KOPT-K1 (cell line): ENCODE measurements around the gene MYL11.

Experiments used
- H3K27ac ChIP-seq: fragments of 200-600 bp; sonication (generic); 2 replicates; pipeline ENCODE4 v1.5.1; 2016; ENCODE audit warnings: antibody characterized with exemption, mild to moderate bottlenecking, low read depth, low read length; ENCODE audit not compliant: poor library complexity, severe bottlenecking
- H3K36me3 ChIP-seq: fragments of 200-600 bp; sonication (generic); 2 replicates; pipeline ENCODE4 v1.5.1; 2017; ENCODE audit warnings: antibody characterized with exemption, mild to moderate bottlenecking, low read length, moderate library complexity; ENCODE audit not compliant: insufficient read depth
- H3K9me3 ChIP-seq: fragments of 200-600 bp; sonication (generic); 2 replicates; pipeline ENCODE4 v1.5.1; 2017; ENCODE audit warnings: antibody characterized with exemption, low read length, mild to moderate bottlenecking; ENCODE audit not compliant: insufficient read depth, poor library complexity, severe bottlenecking

Gene MYL11

DNA sequence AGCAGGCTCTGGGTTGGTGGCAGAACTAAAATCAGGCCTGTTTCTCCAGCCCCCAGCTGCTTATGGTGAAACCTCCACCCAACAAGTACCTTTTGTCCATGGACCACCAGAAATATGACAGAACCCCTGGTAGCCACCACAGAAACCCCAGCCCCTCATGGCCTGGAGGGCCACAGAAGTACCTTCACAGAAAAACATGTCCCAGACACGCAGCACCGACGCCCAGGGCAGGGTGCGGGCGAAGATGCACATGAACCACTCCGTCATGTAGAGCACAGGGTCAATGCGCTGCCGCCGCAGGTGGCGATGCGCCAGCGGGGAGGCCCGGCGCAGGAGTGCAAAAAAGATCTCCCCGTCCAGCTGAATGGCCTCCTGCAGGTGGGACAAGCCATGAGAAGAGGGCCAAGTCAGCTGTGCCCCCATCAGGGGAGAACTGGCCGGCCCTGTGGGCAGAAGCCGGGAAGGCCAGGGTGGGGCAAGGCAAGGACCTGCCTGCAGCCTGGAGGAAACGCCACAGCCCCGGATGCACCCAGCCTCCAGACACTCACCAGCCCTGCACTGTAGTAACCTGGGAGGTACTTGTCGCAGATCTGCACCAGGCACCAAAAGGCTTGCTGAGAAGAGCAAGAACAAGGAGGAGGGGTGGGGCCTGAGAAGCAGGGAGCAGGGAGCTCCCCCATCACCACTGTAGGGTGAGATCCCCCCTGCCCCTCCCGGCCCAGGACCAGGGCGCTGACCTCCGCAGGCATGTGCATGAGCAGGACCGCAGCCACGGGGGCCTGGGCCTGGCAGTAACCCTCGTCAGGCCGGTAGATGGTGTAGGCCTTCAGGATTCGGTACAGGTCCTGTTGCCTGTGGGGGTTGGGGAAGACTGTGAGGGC is 15.4 kb upstream of the MYL11 start:
- H3K27ac ChIP-seq: no peak overlapping the region

GRCh38 chr16:30359871-30360170 is 14.8 kb upstream of the MYL11 start:
- H3K36me3 ChIP-seq: peaks cover 81% of the 10 kb centered on the region
- H3K27ac ChIP-seq: no peak overlapping the region
- H3K9me3 ChIP-seq: no peaks in the 10 kb centered on the region

More for the DNA sequence above, 15.4 kb upstream of the MYL11 start:
- H3K36me3 ChIP-seq: peaks cover 75% of the 10 kb centered on the region
- H3K9me3 ChIP-seq: no peaks in the 10 kb centered on the region

DNA sequence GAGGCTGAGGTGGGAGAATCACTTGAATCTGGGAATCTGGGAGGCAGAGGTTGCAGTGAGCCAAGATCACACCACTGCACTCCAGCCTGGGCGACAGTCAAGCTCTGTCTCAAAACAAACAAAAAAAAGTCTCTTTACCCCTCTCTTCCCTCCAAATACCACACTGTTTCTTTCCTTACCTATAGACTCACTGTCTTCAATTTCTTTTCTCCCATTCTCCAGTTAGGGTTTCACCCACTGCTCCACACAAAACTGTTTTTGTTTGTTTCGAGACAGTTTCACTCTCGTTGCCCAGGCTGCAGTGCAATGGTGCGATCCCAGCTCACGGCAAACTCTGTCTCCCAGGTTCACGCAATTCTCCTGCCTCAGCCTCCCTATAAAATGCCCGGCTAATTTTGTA is 13.4 kb upstream of the MYL11 start:
- H3K36me3 ChIP-seq: peaks cover 94% of the 10 kb centered on the region
- no peak overlapping the region for H3K27ac ChIP-seq
- H3K9me3 ChIP-seq: no peaks in the 10 kb centered on the region

GRCh38 chr16:30365200-30365599 is 9.4 kb upstream of the MYL11 start:
- Histone ChIP-seq H3K27ac (no peak overlapping the region), H3K9me3 (no peaks in the 10 kb centered on the region), H3K36me3 (peaks cover 68% of the 10 kb centered on the region)

DNA sequence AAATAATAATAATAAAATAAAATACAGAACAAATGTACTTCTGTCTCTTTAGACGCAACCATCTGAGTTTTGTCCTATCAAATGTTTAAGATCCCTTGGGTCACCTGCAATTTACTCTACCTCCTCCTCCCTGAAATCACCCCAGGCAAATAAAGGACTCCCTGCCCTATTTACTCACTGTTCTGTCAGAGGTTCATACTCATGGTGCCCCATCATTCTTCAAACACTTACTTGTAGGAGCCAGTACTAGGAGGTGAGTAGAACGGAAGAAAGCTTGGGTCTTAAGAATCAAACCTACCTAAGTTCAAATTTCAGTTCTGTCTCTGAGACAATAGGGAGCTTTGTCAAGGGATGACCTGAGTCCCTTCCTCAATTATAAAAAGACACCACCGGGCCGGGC is 8.1 kb upstream of the MYL11 start:
- Histone ChIP-seq H3K27ac (no peak overlapping the region), H3K36me3 (peaks cover 55% of the 10 kb centered on the region), H3K9me3 (no peaks in the 10 kb centered on the region)

GRCh38 chr16:30367349-30368009 is 7.1 kb upstream of the MYL11 start:
- H3K36me3 ChIP-seq: peaks cover 49% of the 10 kb centered on the region
- peak overlapping the region; percentile 71 for H3K27ac ChIP-seq
- H3K9me3 ChIP-seq: no peaks in the 10 kb centered on the region

DNA sequence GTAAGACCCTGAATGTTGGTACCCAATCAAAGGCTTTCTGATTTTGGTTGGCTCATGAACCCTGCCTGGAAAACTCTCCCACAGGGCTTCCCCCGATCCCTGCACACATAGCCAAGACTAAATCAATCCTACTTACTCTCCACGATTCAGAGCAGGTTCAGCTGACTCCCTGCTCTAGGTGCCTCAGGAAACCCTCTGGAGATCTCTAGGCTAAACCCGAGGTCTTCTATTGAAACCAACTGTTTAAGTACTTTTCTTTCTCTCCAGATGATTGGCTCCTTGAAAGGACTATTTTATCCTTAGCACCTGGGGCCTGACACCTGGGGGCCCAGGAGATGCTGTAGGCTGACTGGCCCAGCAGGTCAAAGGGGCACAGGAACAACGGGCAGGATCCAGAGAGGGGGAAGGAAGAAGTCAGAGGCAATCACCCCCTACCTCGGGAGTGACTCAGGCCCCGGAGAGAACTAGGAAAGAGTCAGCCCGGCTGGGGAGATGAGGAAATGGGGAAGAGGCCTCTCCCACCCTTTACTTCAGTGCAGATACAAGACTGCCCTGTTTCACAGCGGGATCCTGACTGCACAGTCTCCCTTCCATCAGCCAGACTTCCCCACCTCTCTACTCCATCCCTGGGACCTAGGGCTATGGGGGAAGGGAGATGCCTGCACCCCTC is 6.3 kb upstream of the MYL11 start:
- Histone ChIP-seq H3K9me3 (no peaks in the 10 kb centered on the region), H3K36me3 (peaks cover 41% of the 10 kb centered on the region), H3K27ac (peak overlapping the region; percentile 71)

DNA sequence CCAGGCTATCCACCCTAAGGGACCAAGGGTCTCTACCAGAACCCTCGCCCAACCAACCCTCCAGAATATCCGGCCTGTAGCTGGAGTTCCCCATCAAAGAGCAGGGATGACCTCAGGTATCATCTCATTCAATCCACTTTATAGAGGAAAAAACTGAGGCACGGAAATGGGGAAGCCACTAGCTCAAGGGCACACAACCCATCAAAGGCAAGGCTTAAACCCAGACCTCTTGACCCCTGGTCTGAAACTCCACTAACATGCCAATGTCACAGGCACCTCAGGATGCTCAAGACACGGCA is 5.9 kb upstream of the MYL11 start:
- H3K27ac ChIP-seq: peak overlapping the region; percentile 71

DNA sequence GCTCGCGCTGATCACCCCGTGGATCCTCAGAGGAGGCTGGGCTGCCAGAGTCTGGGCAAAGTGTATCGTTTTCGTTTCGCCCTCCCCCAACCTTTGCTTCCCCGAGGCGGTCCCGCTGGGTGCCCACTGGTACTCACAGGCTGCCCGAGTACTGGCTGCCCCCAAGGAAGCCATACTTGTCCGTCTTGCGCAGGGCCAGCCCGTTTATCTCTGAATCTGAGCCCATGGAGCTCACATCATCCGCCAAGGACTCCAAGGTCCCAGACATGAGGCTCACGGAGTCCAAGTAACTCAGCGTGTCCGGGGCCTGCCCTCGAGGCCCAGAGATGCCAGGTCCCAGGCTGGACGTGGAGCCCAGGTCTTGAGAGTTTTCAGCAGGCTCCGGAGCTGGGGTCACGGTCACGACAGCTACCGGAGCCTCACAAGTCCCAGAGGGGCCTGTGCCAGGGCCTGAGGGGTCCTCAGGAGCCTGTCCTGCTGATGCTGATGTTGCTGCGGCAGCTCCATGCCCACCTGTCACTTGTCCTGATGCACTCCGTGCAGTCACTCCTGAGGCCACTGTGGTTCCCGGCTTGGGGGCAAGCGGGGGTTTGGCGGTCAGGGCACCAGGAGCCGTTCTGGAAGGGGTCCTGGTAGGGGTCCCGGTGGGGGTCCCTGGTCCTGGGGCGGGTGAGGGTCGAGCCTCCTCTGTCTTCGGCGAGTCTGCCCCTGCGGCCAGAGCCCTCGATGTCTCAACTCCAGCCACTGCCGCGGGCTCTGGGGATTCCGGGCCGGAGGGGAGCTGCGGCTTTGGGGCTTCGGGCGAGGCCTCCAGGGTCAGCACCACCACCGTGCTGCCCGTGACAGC is 5.3 kb upstream of the MYL11 start:
- Histone ChIP-seq H3K36me3 (peaks cover 31% of the 10 kb centered on the region), H3K27ac (peak overlapping the region; percentile 71), H3K9me3 (no peaks in the 10 kb centered on the region)

More for the DNA sequence above, 5.9 kb upstream of the MYL11 start:
- H3K9me3 ChIP-seq: no peaks in the 10 kb centered on the region
- peaks cover 36% of the 10 kb centered on the region for H3K36me3 ChIP-seq

- H3K27ac ChIP-seq: peak overlapping the region; percentile 71
- peaks cover 24% of the 10 kb centered on the region for H3K36me3 ChIP-seq
Observed at GRCh38 chr16:30369938-30370455, 4.6 kb upstream of the MYL11 start.

DNA sequence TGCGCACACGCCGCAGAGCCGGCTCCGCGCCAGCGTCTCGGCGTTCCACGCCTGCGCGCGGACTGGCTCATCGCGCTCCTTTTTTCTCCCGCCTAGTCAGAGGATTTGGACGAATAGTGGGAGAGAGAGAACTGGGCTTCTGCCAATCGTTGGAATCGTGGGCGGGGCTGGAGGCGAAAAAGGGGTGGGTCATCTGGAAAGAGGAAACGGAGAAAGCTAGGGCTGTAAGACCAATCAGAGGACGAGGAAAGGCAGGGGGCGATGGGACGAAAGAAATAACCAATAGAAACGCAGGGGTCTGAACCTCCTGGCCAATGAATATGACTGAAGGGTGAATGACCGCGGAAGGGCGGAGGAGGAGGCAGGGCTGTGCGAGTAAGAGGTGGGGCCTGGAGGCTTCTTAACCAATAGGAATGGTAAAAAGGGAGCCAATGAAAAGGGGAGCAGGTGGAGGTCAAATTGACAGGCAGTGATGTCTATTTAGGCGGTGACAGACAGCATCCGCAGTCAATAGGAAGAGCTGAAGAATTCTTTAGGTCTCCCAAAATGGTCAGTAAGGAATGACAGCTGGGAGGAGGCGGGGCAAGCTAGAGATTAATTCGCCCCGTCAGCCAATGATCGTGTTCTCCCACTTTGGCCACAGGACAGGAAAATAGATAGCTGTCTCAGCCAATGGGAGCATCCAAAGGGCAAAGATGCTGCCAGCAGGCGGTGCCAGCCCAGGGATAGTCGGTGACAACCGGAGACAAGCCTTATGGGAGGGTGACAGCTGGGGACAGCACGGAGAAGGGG is 4.0 kb upstream of the MYL11 start, which contains the start of gene TBC1D10B:
TBC1D10B (minus strand) TSS at position 39 of the 792 bp plus-strand sequence. CDS start 311 bp downstream, outside the sequence.
- Histone ChIP-seq H3K36me3 (peaks cover 19% of the 10 kb centered on the region), H3K9me3 (no peaks in the 10 kb centered on the region), H3K27ac (peak within 1 kb of the TSS; percentile 73)

More at GRCh38 chr16:30369938-30370455, 4.6 kb upstream of the MYL11 start:
- no peaks in the 10 kb centered on the region for H3K9me3 ChIP-seq

- peak overlapping the region; percentile 73 for H3K27ac ChIP-seq
- H3K9me3 ChIP-seq: no peaks in the 10 kb centered on the region
- H3K36me3 ChIP-seq: peaks cover 20% of the 10 kb centered on the region; the same call in 1 of the 2 replicates
Observed at GRCh38 chr16:30371248-30371816, 3.3 kb upstream of the MYL11 start.

DNA sequence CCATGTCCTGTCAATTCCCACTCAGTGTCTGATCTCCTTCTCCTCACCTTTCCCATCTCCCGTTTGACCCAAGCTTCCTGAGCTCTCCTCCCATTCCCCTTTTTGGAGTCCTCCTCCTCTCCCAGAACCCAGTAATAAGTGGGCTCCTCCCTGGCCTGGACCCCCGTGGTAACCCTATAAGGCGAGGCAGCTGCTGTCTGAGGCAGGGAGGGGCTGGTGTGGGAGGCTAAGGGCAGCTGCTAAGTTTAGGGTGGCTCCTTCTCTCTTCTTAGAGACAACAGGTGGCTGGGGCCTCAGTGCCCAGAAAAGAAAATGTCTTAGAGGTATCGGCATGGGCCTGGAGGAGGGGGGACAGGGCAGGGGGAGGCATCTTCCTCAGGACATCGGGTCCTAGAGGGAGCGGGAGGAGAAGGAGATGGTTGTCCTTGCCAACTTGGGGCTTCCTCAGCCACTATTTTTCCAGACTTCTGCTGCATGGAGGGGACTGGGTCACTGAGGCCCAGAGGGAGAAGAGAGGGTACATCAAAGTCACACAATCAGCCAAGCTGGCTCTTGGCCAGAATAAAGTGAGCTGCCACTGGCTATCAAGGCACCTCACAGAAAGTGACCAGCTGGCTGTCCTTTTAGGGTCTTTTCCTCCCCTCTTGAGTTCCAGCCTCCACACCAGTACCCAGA is 2.4 kb upstream of the MYL11 start:
- peak overlapping the region; percentile 73 for H3K27ac ChIP-seq
- no peaks in the 10 kb centered on the region for H3K9me3 ChIP-seq
- peaks cover 15% of the 10 kb centered on the region; the same call in 1 of the 2 replicates for H3K36me3 ChIP-seq
